Left lung (tissue), 10 donors: Measurements from ENCODE around the gene SH3PXD2B. TPM values are rescaled to one million over a fixed set of nuclear protein-coding genes. Genes with fewer than 3 reads are reported as not detected.
"Not testable (repeated sequence)": the region's sequence is repeated elsewhere in the genome, so short reads cannot be mapped to it uniquely, and the experiment has no call there.

Source experiments
- ATAC-seq: fragments of 200-7000 bp; cut with Tn5 transposase; one replicate; pipeline ENCODE4 v1.9.1; 2020; ENCODE audit warnings: moderate library complexity
- DNase-seq, 4 donors: peaks; one replicate each; pipeline ENCODE4 v3.0.0-alpha.2; 2013 to 2020
- H3K27ac ChIP-seq, 2 donors: fragments of 200-600 bp; sonication (generic) in 1 of 2; one replicate each; pipeline versions ENCODE4 v1.5.0 to v1.8.0; 2020 to 2021
- H3K27me3 ChIP-seq, 2 donors: fragments of 200-600 bp; sonication (generic) in 1 of 2; one replicate each; pipeline versions ENCODE4 v1.5.0 to v1.8.0; 2020 to 2021
- H3K36me3 ChIP-seq, 2 donors: fragments of 200-600 bp; sonication (generic) in 1 of 2; one replicate each; pipeline versions ENCODE4 v1.5.0 to v1.8.0; 2020 to 2021
- H3K4me1 ChIP-seq, 2 donors: fragments of 200-600 bp; one replicate each; pipeline ENCODE4 v1.8.0; 2021
- H3K4me3 ChIP-seq, 2 donors: fragments of 200-600 bp; sonication (generic) in 1 of 2; one replicate each; pipeline versions ENCODE4 v1.5.0 to v1.8.0; 2020 to 2021; ENCODE audit warnings: mild to moderate bottlenecking in 1 of 2
- H3K9me3 ChIP-seq, 2 donors: fragments of 200-600 bp; sonication (generic) in 1 of 2; one replicate each; pipeline versions ENCODE4 v1.5.0 to v1.8.0; 2020 to 2021
- CTCF ChIP-seq, 2 donors: fragments of 200-600 bp; sonication (generic) in 1 of 2; IDR thresholded peaks; one replicate each; pipeline versions ENCODE4 v1.5.0 to v1.8.0; 2021; ENCODE audit warnings: antibody characterized with exemption in 2 of 2
- intact Hi-C, 2 donors: fragments of 100-400 bp; cut with DNase I; formaldehyde crosslinking; loops; one replicate each; pipeline versions ENCODE4 v1.11.2 to v1.14.2; 2022
- polyA plus RNA-seq, 6 donors: library from polyadenylated mRNA; unstranded; fragments of 120-200 nt; gene quantifications; one replicate each; pipeline ENCODE4 v1.2.1, GENCODE V29; 2013; ENCODE audit not compliant: insufficient read length in 6 of 6
- total RNA-seq, 2 donors: library from RNA; stranded (reverse); fragmentation: NEBNext Ultra II Directional; extraction: Animal tissue kit (Norgen Biotek cat#: 25700); gene quantifications; one replicate each; pipeline ENCODE4 v1.2.1, GENCODE V29; 2021
- donor health status: DM: no; HTN: yes; CAD: no.
- donor health status: DM: no; HTN: no; CAD: no.

Gene SH3PXD2B
- total and polyA plus RNA-seq, 8 donors, result 35.4 to 57.5 (median 43.8) TPM

GRCh38 chr5:172411484-172412072 lies 42.7 kb downstream of the SH3PXD2B start:
- Histone ChIP-seq H3K27ac (peak overlapping the region; percentile 58 to 82), H3K4me3 (no peak overlapping the region), H3K36me3 (no peaks in the 10 kb centered on the region), H3K27me3 (no peaks in the 10 kb centered on the region), H3K9me3 (no peaks in the 10 kb centered on the region), H3K4me1 (peaks cover 12 to 72% of the 10 kb centered on the region in 2 donors)
- intact Hi-C loops, result no loop called here
- no peak for TF ChIP-seq CTCF (IDR thresholded peaks at IDR 0.05)
- DNase-seq, result peak in 2 of 4 donors; percentile 80 to 88
- ATAC-seq, result peak; percentile 14

GRCh38 chr5:172410662-172411483 lies 43.5 kb downstream of the SH3PXD2B start:
- Histone ChIP-seq H3K27me3 (no peaks in the 10 kb centered on the region), H3K4me3 (no peak overlapping the region), H3K4me1 (peaks cover 12 to 70% of the 10 kb centered on the region in 2 donors), H3K36me3 (peaks cover 0 to 7% of the 10 kb centered on the region in 2 donors), H3K9me3 (no peaks in the 10 kb centered on the region), H3K27ac (peak overlapping the region; percentile 58 to 82)
- TF ChIP-seq CTCF (IDR thresholded peaks at IDR 0.05), result no peak
- ATAC-seq, result no peak
- no peak for DNase-seq
- intact Hi-C loops, result no loop called here

GRCh38 chr5:172410160-172410559 lies 44.2 kb downstream of the SH3PXD2B start:
- intact Hi-C loops, result no loop called here
- H3K9me3 ChIP-seq, result no peaks in the 10 kb centered on the region
- TF ChIP-seq CTCF (IDR thresholded peaks at IDR 0.05), result no peak
- no peaks in the 10 kb centered on the region for H3K27me3 ChIP-seq
- H3K4me3 ChIP-seq, result no peak overlapping the region
- DNase-seq (no peak), ATAC-seq (peak; percentile 11)
- H3K27ac ChIP-seq, result peak overlapping the region; percentile 58 to 82
- peaks cover 0 to 14% of the 10 kb centered on the region in 2 donors for H3K36me3 ChIP-seq
- peaks cover 12 to 63% of the 10 kb centered on the region in 2 donors for H3K4me1 ChIP-seq

- Histone ChIP-seq H3K4me1 (peaks cover 12 to 56% of the 10 kb centered on the region in 2 donors), H3K36me3 (peaks cover 0 to 19% of the 10 kb centered on the region in 2 donors), H3K27ac (peak overlapping the region; percentile 58 to 82)
- H3K4me3 ChIP-seq, intact Hi-C loops, DNase-seq, H3K27me3 ChIP-seq, H3K9me3 ChIP-seq, ATAC-seq: not testable (repeated sequence)
Measured at GRCh38 chr5:172409477-172409876, 44.8 kb downstream of the SH3PXD2B start.

GRCh38 chr5:172407822-172408221 lies 46.5 kb downstream of the SH3PXD2B start:
- Histone ChIP-seq H3K9me3 (no peaks in the 10 kb centered on the region), H3K36me3 (peaks cover 0 to 31% of the 10 kb centered on the region in 2 donors), H3K4me3 (no peak overlapping the region), H3K27ac (peak overlapping the region in 1 of 2 donors; percentile 43), H3K27me3 (no peaks in the 10 kb centered on the region), H3K4me1 (peaks cover 12 to 55% of the 10 kb centered on the region in 2 donors)
- no peak for TF ChIP-seq CTCF (IDR thresholded peaks at IDR 0.05)
- intact Hi-C loops, result no loop called here
- DNase-seq (no peak), ATAC-seq (no peak)
